HG02571 (cell line): ENCODE results near the gene FLT4.

Source experiments
- ATAC-seq: cut with Tn5 transposase; IDR thresholded peaks from one replicate; pipeline ENCODE4 v1.9.1; 2021; ENCODE audit warnings: mild to moderate bottlenecking, moderate library complexity; ENCODE audit not compliant: unreplicated experiment

Gene FLT4

GRCh38 chr5:180628211-180628610 lies 21.2 kb downstream of the FLT4 start:
- no peak for ATAC-seq

GRCh38 chr5:180627386-180628120 lies 21.8 kb downstream of the FLT4 start:
- ATAC-seq = no peak

- ATAC-seq = no peak
These were observed 22.6 kb downstream of the FLT4 start for GRCh38 chr5:180626661-180627385.

- ATAC-seq = no peak
These were observed 23.4 kb downstream of the FLT4 start for GRCh38 chr5:180625791-180626660.

- ATAC-seq = no peak
These were observed 24.1 kb downstream of the FLT4 start for GRCh38 chr5:180625125-180625790.

- no peak for ATAC-seq
These were observed 24.8 kb downstream of the FLT4 start for GRCh38 chr5:180624587-180624986.

- ATAC-seq = no peak
These were observed 25.6 kb downstream of the FLT4 start for GRCh38 chr5:180623844-180624243.

- no peak for ATAC-seq
These were observed 26.0 kb downstream of the FLT4 start for GRCh38 chr5:180623411-180623834.

GRCh38 chr5:180622910-180623309 lies 26.5 kb downstream of the FLT4 start:
- ATAC-seq = no peak

- ATAC-seq = no peak
These were observed 28.1 kb downstream of the FLT4 start for GRCh38 chr5:180621311-180621710.

- ATAC-seq = no peak
These were observed 29.4 kb downstream of the FLT4 start for GRCh38 chr5:180620014-180620413.

GRCh38 chr5:180619563-180619915 lies 29.9 kb downstream of the FLT4 start:
- no peak for ATAC-seq

GRCh38 chr5:180618829-180619562 lies 30.4 kb downstream of the FLT4 start:
- ATAC-seq = no peak

- ATAC-seq = no peak
These were observed 30.9 kb downstream of the FLT4 start for GRCh38 chr5:180618487-180618828.

GRCh38 chr5:180613814-180614188 lies 35.6 kb downstream of the FLT4 start:
- ATAC-seq = no peak

- ATAC-seq = no peak
These were observed 36.1 kb downstream of the FLT4 start for GRCh38 chr5:180613188-180613813.

GRCh38 chr5:180612683-180613082 lies 36.7 kb downstream of the FLT4 start:
- no peak for ATAC-seq

- ATAC-seq = no peak
These were observed 38.1 kb downstream of the FLT4 start for GRCh38 chr5:180611140-180611850.

- ATAC-seq = no peak
These were observed 39.4 kb downstream of the FLT4 start for GRCh38 chr5:180609817-180610550.
